ENCODE measurements around the gene MTCL1.

The MTCL1 gene

DNA sequence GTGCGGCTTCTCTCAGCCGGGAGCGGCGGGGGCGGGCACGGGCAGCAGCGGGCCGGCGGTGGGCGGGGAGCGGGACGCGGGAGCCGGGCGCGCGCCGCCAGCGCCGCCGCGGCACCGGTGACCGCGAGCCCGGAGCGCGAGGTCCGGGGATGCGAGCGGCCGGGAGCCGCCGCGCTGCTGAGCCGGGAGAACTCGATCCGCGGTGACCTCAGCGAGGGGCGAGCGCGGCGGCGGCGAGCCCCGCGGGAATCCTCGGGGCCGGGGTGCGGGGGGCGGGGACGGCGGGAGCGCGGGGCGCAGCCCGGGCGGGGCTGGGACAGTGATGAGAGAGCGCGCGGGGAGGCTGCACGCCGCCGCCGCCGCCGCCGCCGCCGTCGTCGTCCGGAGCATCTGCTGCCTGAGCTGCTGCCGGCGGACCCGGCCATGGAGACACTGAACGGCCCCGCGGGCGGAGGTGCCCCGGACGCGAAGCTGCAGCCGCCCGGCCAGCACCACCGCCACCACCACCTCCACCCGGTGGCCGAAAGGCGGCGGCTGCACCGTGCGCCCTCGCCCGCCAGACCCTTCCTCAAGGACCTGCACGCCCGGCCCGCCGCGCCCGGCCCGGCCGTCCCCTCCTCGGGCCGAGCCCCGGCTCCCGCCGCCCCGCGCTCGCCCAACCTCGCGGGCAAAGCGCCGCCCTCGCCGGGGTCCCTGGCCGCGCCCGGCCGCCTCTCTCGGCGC lies at the start of gene MTCL1:
Gene MTCL1, plus strand, starts transcription at position 319 of the 723 bp plus-strand sequence. Its CDS starts 105 bp downstream, at position 424.
- peak; percentile 73 for DNase-seq (ENCODE audit: low spot score)

- no peak for DNase-seq (ENCODE audit: low spot score)
Measured at GRCh38 chr18:8656232-8656631, 49.1 kb upstream of the MTCL1 start.

GRCh38 chr18:8657050-8657820 lies 48.1 kb upstream of the MTCL1 start:
- DNase-seq (ENCODE audit: low spot score): no peak

DNA sequence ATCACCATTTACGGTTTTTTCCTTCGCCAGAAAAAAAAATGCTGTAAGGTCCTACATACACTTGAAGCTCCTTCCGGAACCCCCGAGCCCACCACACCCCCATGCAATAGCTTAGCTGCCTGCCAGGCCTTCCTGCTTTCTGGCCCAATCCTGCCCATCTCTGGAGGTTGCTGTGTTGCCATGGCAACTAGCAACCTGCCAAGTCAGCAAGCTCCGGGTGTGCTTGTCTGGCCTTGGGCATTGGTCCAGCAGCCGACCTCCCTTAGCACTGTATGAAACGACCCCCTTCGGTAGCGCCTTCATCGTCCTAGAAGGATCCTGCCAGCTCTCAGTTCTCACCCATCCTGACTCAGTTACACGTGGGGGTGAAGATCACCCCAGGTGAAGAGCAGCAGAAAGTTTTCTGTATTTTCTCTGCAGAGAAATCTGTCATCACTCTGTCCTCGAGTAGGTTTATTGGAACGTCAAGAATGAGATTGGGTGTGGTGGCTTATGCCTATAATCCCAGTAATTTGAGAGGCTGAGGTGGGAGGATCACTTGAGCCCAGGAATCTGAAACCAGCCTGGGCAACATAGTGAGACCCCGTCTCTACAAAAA lies 47.4 kb upstream of the MTCL1 start:
- DNase-seq (ENCODE audit: low spot score): no peak

- DNase-seq (ENCODE audit: low spot score): no peak
Measured at GRCh38 chr18:8658858-8659485, 46.4 kb upstream of the MTCL1 start.

DNA sequence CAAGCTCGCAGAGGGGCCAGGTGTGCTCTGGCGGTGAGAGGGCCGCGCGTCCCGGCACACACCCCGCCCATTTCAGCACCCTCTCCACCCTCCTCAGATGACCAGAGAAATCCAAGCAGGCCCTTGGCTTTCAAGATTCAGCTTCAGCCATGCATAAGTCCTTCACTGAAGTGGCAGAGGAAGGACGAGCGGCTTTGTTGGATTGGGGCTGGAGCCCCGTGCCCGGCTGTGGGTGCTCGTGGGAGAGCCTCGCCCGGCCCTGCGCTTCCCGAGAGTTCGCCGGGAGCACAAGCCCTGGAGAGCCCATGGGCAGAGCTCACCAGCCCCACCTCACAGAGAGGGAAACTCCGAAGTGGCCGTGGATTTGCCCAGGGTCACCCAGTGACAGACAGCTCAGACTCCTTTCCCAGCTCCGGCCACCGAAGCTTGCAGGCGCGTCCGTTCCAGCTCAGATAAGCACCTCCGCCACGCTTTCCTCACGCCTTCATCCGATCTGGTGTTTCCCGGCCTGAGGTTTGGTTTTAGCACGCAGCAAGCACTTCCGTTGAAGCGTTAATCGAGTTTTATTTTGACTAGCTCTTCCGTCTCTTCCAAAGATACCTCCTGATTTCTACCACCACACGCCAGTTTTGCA lies 45.6 kb upstream of the MTCL1 start:
- DNase-seq (ENCODE audit: low spot score): no peak

- no peak for DNase-seq (ENCODE audit: low spot score)
Measured at GRCh38 chr18:8660316-8660715, 45.0 kb upstream of the MTCL1 start.

- peak; percentile 48 for DNase-seq (ENCODE audit: low spot score)
Measured at GRCh38 chr18:8661754-8662559, 43.4 kb upstream of the MTCL1 start.

- DNase-seq (ENCODE audit: low spot score): no peak
Measured at GRCh38 chr18:8662560-8663255, 42.6 kb upstream of the MTCL1 start.

GRCh38 chr18:8667846-8668245 lies 37.5 kb upstream of the MTCL1 start:
- no peak for DNase-seq (ENCODE audit: low spot score)

DNA sequence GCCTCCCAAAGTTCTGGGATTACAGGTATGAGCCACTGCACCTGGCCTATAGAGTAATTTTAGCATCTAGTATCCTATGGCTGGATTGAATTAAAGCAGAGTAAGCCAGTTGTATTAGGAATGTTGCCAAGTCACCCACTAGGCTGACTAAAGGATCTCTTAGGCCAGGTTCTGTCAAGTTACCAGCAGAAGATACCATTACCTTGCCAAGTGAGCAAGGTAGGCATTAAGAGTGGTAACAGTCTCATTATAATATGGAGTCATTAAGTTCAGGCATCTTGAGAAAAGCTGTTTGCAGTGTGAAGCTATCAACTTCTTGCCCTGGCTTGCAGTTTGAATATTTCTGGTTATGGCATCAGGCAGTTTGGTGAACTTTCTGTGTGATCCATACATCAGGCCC lies 37.0 kb upstream of the MTCL1 start:
- no peak for DNase-seq (ENCODE audit: low spot score)

DNA sequence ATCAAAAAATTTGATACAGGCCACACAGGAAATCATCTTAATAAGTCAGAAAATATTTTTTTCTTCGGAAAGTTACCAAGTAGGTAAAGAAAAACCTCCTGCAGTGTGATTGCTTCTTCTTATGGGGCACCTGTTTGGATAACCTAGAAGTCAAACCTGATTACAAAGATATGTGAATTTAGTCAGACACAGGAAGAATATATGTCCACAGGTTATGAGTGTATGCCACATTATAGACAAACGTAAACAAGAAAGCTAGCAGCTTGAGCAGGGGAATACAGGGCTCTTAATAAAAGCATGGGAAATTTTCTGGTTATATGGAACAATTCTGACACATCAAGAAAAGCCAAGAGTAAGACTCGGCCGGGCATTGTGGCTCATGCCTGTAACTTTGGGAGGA lies 35.8 kb upstream of the MTCL1 start:
- no peak for DNase-seq (ENCODE audit: low spot score)

GRCh38 chr18:8673256-8674209 lies 31.8 kb upstream of the MTCL1 start:
- no peak for DNase-seq (ENCODE audit: low spot score)

GRCh38 chr18:8675057-8675456 lies 30.3 kb upstream of the MTCL1 start:
- no peak for DNase-seq (ENCODE audit: low spot score)

DNA sequence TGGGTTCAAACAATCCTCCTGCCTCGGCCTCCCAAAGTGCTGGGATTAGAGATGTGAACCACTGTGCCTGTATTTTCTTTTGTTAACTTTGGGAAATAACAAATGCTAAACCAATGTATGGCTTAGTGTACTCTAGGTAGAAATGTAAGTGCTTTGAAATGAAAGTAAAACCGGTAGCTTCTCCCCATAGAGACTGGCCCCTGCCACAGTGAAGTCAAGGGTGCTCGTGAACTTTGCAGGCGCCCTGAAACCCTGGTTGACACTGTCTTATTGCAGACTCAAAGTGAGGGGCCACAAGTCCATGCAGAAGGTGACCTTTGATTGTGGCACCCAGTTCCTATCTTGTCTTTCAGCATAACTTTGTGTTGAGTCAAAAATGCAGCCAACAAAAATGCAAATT lies 24.2 kb upstream of the MTCL1 start:
- no peak for DNase-seq (ENCODE audit: low spot score)

- DNase-seq (ENCODE audit: low spot score): no peak
Measured at GRCh38 chr18:8684577-8684976, 20.8 kb upstream of the MTCL1 start.

- DNase-seq (ENCODE audit: low spot score): peak; percentile 48
Measured at GRCh38 chr18:8685141-8685913, 20.0 kb upstream of the MTCL1 start.

DNA sequence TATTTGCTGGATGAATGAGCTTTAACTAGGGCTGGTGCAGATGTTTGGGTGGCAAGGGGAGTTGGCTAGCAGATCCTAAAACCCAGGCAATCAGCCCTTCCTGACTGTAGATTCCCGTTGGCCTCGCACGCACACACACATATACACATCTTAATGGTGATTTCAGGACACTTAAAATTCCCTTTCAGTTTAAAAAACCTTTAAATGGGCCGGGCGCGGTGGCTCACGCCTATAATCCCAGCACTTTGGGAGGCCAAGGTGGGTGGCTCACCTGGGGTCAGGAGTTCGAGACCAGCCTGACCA lies 19.5 kb upstream of the MTCL1 start:
- no peak for DNase-seq (ENCODE audit: low spot score)

- DNase-seq (ENCODE audit: low spot score): no peak
Measured at GRCh38 chr18:8686611-8687010, 18.7 kb upstream of the MTCL1 start.
